Upper lobe of left lung (tissue), 4 donors: Measurements from ENCODE around the gene TASL.

Experiments used
- CTCF ChIP-seq, 6 experiments: fragments of 450-650 bp in 4 of 6; fragments of 200-600 bp in 2 of 6; sonication (generic) in 2 of 6; IDR thresholded peaks; one replicate each; pipeline ENCODE4 v1.5.1; 2016 to 2019; ENCODE audit warnings: antibody characterized with exemption in 6 of 6
- POLR2A ChIP-seq, 4 donors: fragments of 450-650 bp; IDR thresholded peaks; one replicate each; pipeline ENCODE4 v1.5.1; 2016 to 2017; ENCODE audit warnings: antibody characterized with exemption in 4 of 4, mild to moderate bottlenecking in 2 of 4

- TF ChIP-seq CTCF (IDR thresholded peaks at IDR 0.05) (no peak), POLR2A (IDR thresholded peaks at IDR 0.05) (no peak)
Observed at GRCh38 chrX:30613721-30614120, 36.2 kb upstream of the TASL start.
